Activated B cell treated with CpG ODN at 0.5 μM for 24 hours (primary cell): ENCODE data around the gene SETD1A. TPM values are rescaled to one million over a fixed set of nuclear protein-coding genes. Genes with fewer than 3 reads are reported as not detected.

Source experiments
- ATAC-seq: fragments of 200-7000 bp; cut with Tn5 transposase; one replicate; pipeline ENCODE4 v1.10.0; 2021; ENCODE audit warnings: low read depth, mild to moderate bottlenecking, moderate library complexity
- CTCF ChIA-PET: fragments of 350-600 bp; sonication (Branson Sonifier 250); formaldehyde crosslinking; loops from one replicate; lab custom pipeline; 2021; ENCODE audit warnings: antibody characterized with exemption; lab: Charles Lee
- POLR2A ChIA-PET: fragments of 350-600 bp; sonication (Branson Sonifier 250); formaldehyde crosslinking; loops from one replicate; lab custom pipeline; 2021; ENCODE audit warnings: antibody characterized with exemption; lab: Charles Lee
- DNase-seq: peaks from one replicate; pipeline ENCODE4 v3.0.0; 2022
- H3K27ac Mint-ChIP-seq: one replicate; pipeline ENCODE4 v1.8.0; 2020; ENCODE audit warnings: mixed read lengths
- H3K27me3 Mint-ChIP-seq: one replicate; pipeline ENCODE4 v1.8.0; 2021; ENCODE audit warnings: mixed read lengths
- H3K36me3 Mint-ChIP-seq: one replicate; pipeline ENCODE4 v1.8.0; 2021; ENCODE audit warnings: low read depth, mixed read lengths
- H3K4me1 Mint-ChIP-seq: one replicate; pipeline ENCODE4 v1.8.0; 2021; ENCODE audit warnings: mixed read lengths
- H3K4me3 Mint-ChIP-seq: one replicate; pipeline ENCODE4 v1.8.0; 2020; ENCODE audit warnings: mild to moderate bottlenecking, mixed read lengths
- H3K9me3 Mint-ChIP-seq: one replicate; pipeline ENCODE4 v1.8.0; 2020; ENCODE audit warnings: mixed read lengths
- CTCF ChIP-seq: fragments of 200-600 bp; IDR thresholded peaks from one replicate; pipeline ENCODE4 v1.8.0; 2022; ENCODE audit warnings: antibody characterized with exemption, mild to moderate bottlenecking
- intact Hi-C: fragments of 100-400 bp; cut with micrococcal nuclease; formaldehyde crosslinking; loops from one replicate; pipeline ENCODE4 v1.15.1; 2024
- total RNA-seq: library from RNA; stranded (reverse); gene quantifications from 2 replicates; pipeline ENCODE4 v1.2.3, GENCODE V29; 2022

Gene SETD1A
- total RNA-seq, 1 donor from 2014 or later: 32.8 TPM

GRCh38 chr16:31001507-31002249, 44.1 kb downstream of the SETD1A start:
- Mint-ChIP-seq H3K27ac (no peak overlapping the region), H3K27me3 (peaks cover 4% of the 10 kb centered on the region), H3K9me3 (no peaks in the 10 kb centered on the region), H3K36me3 (no peaks in the 10 kb centered on the region), H3K4me1 (peaks cover 4% of the 10 kb centered on the region), H3K4me3 (no peak overlapping the region)
- DNase-seq (no peak), ATAC-seq (no peak)
- intact Hi-C loops: no loop called here
- CTCF ChIA-PET: interaction anchor here (0.9 kb wide), 1 partner anchor 40 kb away, joined by 4 read pairs; no protein-coding TSS in a partner anchor
- POLR2A ChIA-PET: no interaction called here
- TF ChIP-seq CTCF: no peak

GRCh38 chr16:31002250-31002700, 44.7 kb downstream of the SETD1A start:
- intact Hi-C loops: no loop called here
- POLR2A ChIA-PET: no interaction called here
- H3K4me1 Mint-ChIP-seq: no peaks in the 10 kb centered on the region

GRCh38 chr16:31002862-31003341, 45.3 kb downstream of the SETD1A start:
- intact Hi-C loops: no loop called here
- no peak for ATAC-seq
- no peaks in the 10 kb centered on the region for H3K36me3 Mint-ChIP-seq
- DNase-seq: no peak
- no peaks in the 10 kb centered on the region for H3K9me3 Mint-ChIP-seq
- H3K27ac Mint-ChIP-seq: no peak overlapping the region
- H3K4me3 Mint-ChIP-seq: no peak overlapping the region
- no peaks in the 10 kb centered on the region for H3K4me1 Mint-ChIP-seq
- POLR2A ChIA-PET: no interaction called here
- no peak for TF ChIP-seq CTCF
- H3K27me3 Mint-ChIP-seq: peaks cover 4% of the 10 kb centered on the region
- CTCF ChIA-PET: interaction anchor here (0.9 kb wide), 1 partner anchor 41 kb away, joined by 4 read pairs; no protein-coding TSS in a partner anchor

More at GRCh38 chr16:31002250-31002700, 44.7 kb downstream of the SETD1A start:
- Mint-ChIP-seq H3K27me3 (peaks cover 4% of the 10 kb centered on the region), H3K27ac (no peak overlapping the region), H3K9me3 (no peaks in the 10 kb centered on the region), H3K4me3 (no peak overlapping the region), H3K36me3 (no peaks in the 10 kb centered on the region)
- CTCF ChIA-PET: interaction anchor here (0.9 kb wide), 1 partner anchor 41 kb away, joined by 4 read pairs; no protein-coding TSS in a partner anchor
- TF ChIP-seq CTCF: no peak
- ATAC-seq: no peak
- DNase-seq: no peak

- Mint-ChIP-seq H3K27ac (no peak overlapping the region), H3K4me1 (no peaks in the 10 kb centered on the region)
- intact Hi-C loops: no loop called here
Measured at GRCh38 chr16:31003744-31004143, 46.2 kb downstream of the SETD1A start.

More at GRCh38 chr16:31003744-31004143, 46.2 kb downstream of the SETD1A start:
- Mint-ChIP-seq H3K4me3 (no peak overlapping the region), H3K27me3 (peaks cover 7% of the 10 kb centered on the region), H3K36me3 (no peaks in the 10 kb centered on the region), H3K9me3 (no peaks in the 10 kb centered on the region)
- no peak for DNase-seq
- ChIA-PET POLR2A (no interaction called here), CTCF (no interaction called here)
- ATAC-seq: no peak
- TF ChIP-seq CTCF: no peak
